K562 treated with DMSO at 1 percent for 48 hours (cell line): Measurements from ENCODE around the gene MEGF6. TPM values are rescaled to one million over a fixed set of nuclear protein-coding genes. Genes with fewer than 3 reads are reported as not detected.

ENCODE experiments used
- total RNA-seq: library from RNA; unstranded; fragments of 300-600 nt; gene quantifications from 2 replicates; pipeline ENCODE4 v1.2.3, GENCODE V29; 2022; ENCODE audit warnings: low replicate concordance; ENCODE audit errors: extremely low read depth

The MEGF6 gene, protein sequence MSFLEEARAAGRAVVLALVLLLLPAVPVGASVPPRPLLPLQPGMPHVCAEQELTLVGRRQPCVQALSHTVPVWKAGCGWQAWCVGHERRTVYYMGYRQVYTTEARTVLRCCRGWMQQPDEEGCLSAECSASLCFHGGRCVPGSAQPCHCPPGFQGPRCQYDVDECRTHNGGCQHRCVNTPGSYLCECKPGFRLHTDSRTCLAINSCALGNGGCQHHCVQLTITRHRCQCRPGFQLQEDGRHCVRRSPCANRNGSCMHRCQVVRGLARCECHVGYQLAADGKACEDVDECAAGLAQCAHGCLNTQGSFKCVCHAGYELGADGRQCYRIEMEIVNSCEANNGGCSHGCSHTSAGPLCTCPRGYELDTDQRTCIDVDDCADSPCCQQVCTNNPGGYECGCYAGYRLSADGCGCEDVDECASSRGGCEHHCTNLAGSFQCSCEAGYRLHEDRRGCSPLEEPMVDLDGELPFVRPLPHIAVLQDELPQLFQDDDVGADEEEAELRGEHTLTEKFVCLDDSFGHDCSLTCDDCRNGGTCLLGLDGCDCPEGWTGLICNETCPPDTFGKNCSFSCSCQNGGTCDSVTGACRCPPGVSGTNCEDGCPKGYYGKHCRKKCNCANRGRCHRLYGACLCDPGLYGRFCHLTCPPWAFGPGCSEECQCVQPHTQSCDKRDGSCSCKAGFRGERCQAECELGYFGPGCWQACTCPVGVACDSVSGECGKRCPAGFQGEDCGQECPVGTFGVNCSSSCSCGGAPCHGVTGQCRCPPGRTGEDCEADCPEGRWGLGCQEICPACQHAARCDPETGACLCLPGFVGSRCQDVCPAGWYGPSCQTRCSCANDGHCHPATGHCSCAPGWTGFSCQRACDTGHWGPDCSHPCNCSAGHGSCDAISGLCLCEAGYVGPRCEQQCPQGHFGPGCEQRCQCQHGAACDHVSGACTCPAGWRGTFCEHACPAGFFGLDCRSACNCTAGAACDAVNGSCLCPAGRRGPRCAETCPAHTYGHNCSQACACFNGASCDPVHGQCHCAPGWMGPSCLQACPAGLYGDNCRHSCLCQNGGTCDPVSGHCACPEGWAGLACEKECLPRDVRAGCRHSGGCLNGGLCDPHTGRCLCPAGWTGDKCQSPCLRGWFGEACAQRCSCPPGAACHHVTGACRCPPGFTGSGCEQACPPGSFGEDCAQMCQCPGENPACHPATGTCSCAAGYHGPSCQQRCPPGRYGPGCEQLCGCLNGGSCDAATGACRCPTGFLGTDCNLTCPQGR (N-terminal part only)
- not detected in 2 replicates for total RNA-seq

GRCh38 chr1:3611170-3612019 lies at the start of gene MEGF6:
Gene MEGF6, minus strand, starts transcription at chr1:3611508. Its CDS starts 240 bp downstream, at chr1:3611268.

GRCh38 chr1:3651930-3652547 lies 40.7 kb upstream of the MEGF6 start, which contains the start of gene TP73:
Gene TP73, plus strand, starts transcription at chr1:3652516. Its CDS starts 29,850 bp downstream, at chr1:3682366.

DNA sequence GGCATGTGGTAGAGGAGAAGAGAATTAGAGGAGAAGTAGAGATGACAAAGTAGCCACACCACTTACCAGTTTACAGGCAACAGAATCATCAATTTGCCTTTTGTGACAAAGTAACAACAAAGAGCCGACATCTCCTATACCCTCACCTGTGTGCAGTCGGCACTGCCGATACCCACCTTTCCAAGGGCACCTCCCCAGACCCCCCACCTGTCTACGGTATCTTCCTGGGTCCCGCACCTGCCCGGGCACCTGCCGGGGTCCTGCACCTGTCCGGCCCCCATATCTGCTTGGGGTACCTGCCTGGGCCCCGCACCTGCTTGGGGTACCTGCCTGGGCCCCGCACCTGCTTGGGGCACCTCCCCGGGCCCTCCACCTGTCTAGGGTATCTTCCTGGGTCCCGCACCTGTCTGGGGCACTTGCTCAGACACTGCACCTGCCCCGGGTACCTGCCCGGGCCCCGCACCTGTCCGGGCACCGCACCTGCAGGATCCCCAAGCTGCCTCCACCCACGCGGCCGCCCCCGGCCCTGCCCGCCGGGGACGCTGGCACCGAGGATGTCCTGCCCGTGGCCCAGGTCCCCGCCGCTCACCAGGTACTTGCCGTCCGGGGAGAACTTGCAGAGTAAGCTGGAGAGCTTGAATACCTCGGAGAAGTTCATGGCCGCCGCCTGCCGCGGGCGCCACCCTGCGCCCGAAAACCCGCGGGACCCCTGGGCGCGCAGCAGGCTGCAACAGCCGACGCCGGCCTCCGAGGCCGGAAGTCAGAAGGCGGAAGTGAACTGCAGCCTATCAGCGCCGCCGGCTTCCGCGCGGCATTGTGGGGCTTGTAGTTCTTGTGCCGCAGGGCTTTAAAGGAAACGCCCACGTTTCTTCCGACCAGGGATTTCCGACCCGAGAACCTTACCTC lies 38.3 kb upstream of the MEGF6 start, which contains the start of gene WRAP73:
WRAP73 (minus strand) TSS at position 762 of the 906 bp plus-strand sequence; CDS start at position 658, 104 bp downstream.

DNA sequence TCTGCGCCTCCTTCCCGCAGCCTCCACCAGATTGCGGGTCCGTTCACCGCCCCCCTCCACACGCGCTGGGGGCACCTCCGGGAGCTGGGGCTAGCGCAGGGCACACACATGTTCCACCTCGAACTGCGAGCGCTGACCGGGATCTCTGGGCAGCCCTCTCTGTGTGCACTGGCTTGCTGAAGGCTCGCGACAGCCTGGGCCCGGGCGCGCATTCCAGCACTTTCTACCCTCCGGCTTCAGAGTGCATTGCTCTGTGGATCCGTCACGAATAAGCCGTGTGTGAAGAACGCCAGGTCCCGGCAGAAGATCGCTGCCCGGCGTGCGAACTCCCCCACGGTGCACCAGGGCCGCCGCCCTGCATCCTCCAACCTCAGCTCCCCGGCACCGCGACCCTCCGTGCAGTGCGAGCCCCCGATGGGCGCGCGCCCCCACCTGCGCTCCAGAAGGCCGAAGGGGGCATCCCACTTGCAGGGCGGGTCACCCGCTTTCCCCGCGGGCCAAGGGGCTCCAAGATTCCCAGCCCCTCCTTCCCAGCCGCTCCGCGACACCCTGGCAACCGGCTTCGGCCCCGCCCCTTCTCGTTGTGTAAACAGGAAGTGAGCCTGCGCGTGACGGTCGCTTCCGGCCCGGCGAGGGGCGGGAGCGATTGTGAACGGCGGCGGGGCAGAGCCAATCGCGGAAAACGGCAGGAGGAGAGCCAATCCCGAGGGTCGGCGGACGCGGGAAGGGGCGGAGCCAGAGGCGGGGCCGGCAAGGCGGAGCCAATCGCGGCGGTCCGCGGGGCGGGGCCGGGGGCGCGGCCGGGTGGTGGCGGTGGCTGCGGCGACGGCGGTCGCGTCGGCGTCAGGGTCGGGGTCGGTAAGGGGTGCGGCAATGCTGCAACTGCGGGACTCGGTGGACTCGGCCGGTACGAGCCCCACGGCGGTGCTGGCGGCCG lies 13.2 kb upstream of the MEGF6 start, which contains the start of gene TPRG1L:
TPRG1L (plus strand) TSS at position 816 of the 937 bp plus-strand sequence; CDS start at position 874, 58 bp downstream.

DNA sequence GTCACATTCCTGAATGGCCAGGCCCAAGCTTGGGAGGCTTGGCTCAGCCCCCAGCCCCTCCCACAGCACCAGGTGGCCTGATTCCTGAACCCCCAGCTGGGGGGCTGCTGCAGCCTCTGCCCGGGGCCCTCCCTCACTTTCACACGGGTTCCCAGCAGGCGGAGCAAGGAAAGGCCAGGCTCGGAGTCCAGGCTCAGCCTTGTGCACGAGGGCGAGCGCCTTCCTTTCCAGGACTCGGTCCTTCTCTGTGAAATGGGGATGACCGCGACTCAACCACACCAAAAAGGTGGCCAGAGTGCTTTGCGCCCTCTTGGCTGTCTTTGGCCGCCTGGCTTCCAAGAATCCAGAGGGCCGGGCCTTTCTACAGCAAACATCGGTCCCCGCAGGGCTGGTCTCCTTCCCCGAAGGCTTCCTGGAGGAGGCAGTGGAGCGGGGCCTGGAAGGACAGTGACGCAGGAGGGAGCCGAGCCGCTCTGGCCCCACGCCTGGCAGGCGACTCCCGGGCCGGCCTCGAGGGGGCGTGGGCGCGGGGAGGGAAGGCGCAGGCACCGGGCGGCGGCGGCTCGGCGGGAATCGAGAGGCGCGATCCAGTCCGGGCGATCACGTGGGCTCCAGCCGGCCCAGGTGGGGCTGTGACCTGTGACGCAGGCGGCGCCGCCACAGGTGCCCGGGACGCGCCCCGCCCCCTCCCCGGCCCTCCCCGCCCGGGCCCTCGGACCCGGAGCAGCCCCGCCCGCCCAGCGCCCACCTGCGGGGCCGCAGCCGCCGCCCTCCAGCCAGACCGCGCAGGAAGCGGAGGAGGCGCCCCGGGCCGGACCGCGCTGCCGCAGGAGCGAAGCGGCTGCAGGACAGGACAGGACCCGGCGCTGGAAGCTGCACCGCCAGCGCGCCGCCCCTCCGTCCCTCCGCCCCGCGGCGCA lies 157.2 kb downstream of the MEGF6 start, which contains the start of gene ARHGEF16:
ARHGEF16 (plus strand) TSS at position 775 of the 920 bp plus-strand sequence. CDS start 8,420 bp downstream, outside the sequence.

Other genes starting within 250 kb of the MEGF6 start
- not detected in 2 replicates for gene ARHGEF16, start 156.8 kb downstream of the MEGF6 start, total RNA-seq
- gene TPRG1L, start 13.5 kb upstream of the MEGF6 start, total RNA-seq: not detected in 2 replicates
- not detected in 2 replicates for gene WRAP73, start 38.6 kb upstream of the MEGF6 start, total RNA-seq
- not detected in 2 replicates for gene TP73, start 41.0 kb upstream of the MEGF6 start, total RNA-seq
- gene CCDC27, start 140.9 kb upstream of the MEGF6 start, total RNA-seq: not detected in 2 replicates
- gene SMIM1, start 161.2 kb upstream of the MEGF6 start, total RNA-seq: not detected in 2 replicates
- not detected in 2 replicates for gene LRRC47, start 185.0 kb upstream of the MEGF6 start, total RNA-seq
- not detected in 2 replicates for gene CEP104, start 245.7 kb upstream of the MEGF6 start, total RNA-seq
- not detected in 2 replicates for gene DFFB, start 246.0 kb upstream of the MEGF6 start, total RNA-seq